Measurements from ENCODE around the gene CLEC4M. TPM values are rescaled to one million over a fixed set of nuclear protein-coding genes. Genes with fewer than 3 reads are reported as not detected.

The CLEC4M gene
- total and polyA plus RNA-seq, 2 of the 8 experiments (the other 6 are each of a cell fraction or from before 2014, with no cell fraction given): not detected

- no peak for TF ChIP-seq CHD7 (IDR thresholded peaks at IDR 0.05; ENCODE audit: insufficient replicate concordance, low read length)
- TF ChIP-seq YY1 (IDR thresholded peaks at IDR 0.05; ENCODE audit: low read depth, low read length): no peak
- 0 out of 2 replicates have a peak, but pooled peaks have one; percentile 53 for TF ChIP-seq RXRA (IDR thresholded peaks at IDR 0.05; ENCODE audit: insufficient read depth, low read depth, low read length)
- TF ChIP-seq KDM4A (IDR thresholded peaks at IDR 0.05; ENCODE audit: low read depth, low read length, severe bottlenecking): no peak
- no peak for TF ChIP-seq BACH1 (IDR thresholded peaks at IDR 0.05; ENCODE audit: low read length)
- no peak for TF ChIP-seq CTCF (IDR thresholded peaks at IDR 0.05; ENCODE audit: control extremely low read depth in 1 of 3, insufficient read depth in 1 of 3, low read depth in 1 of 3, low read length in 3 of 3)
- no peak for TF ChIP-seq POLR2AphosphoS5 (IDR thresholded peaks at IDR 0.05; ENCODE audit: low read depth, low read length)
Measured at GRCh38 chr19:7730286-7731217, 32.5 kb upstream of the CLEC4M start (continued).

Data from H1 (cell line).